ENCODE measurements around the gene ECT2L.

The ECT2L gene

GRCh38 chr6:138948004-138948403 is 152.1 kb downstream of the ECT2L start:
- no peak for DNase-seq

GRCh38 chr6:138948546-138949179 is 152.8 kb downstream of the ECT2L start:
- DNase-seq: no peak

GRCh38 chr6:138953451-138953850 is 157.6 kb downstream of the ECT2L start:
- no peak for DNase-seq

All from SIG-M5 (cell line).